Upper lobe of right lung (tissue), 1 donor: Measurements from ENCODE around the gene STMN3. TPM values are rescaled to one million over a fixed set of nuclear protein-coding genes. Genes with fewer than 3 reads are reported as not detected.
"Not testable (repeated sequence)": the region's sequence is repeated elsewhere in the genome, so short reads cannot be mapped to it uniquely, and the experiment has no call there.

Experiments used
- ATAC-seq: fragments of 200-7000 bp; cut with Tn5 transposase; one replicate; pipeline ENCODE4 v1.9.1; 2020; ENCODE audit warnings: mild to moderate bottlenecking, moderate library complexity
- DNase-seq: peaks from one replicate; pipeline ENCODE4 v3.0.0-alpha.2; 2020
- H3K27ac ChIP-seq: fragments of 200-600 bp; one replicate; pipeline ENCODE4 v1.8.0; 2022
- H3K27me3 ChIP-seq: fragments of 200-600 bp; one replicate; pipeline ENCODE4 v1.8.0; 2022; ENCODE audit warnings: mild to moderate bottlenecking
- H3K36me3 ChIP-seq: fragments of 200-600 bp; one replicate; pipeline ENCODE4 v1.8.0; 2022
- H3K4me1 ChIP-seq: fragments of 200-600 bp; one replicate; pipeline ENCODE4 v1.8.0; 2022
- H3K4me3 ChIP-seq: fragments of 200-600 bp; one replicate; pipeline ENCODE4 v1.8.0; 2022; ENCODE audit warnings: mild to moderate bottlenecking
- H3K9me3 ChIP-seq: fragments of 200-600 bp; one replicate; pipeline ENCODE4 v1.8.0; 2022
- intact Hi-C: fragments of 100-400 bp; cut with DNase I; formaldehyde crosslinking; loops from one replicate; pipeline ENCODE4 v1.11.0; 2022
- total RNA-seq: library from RNA; stranded (reverse); fragmentation: NEBNext Ultra II Directional; extraction: Animal tissue kit (Norgen Biotek cat#: 25700); gene quantifications from one replicate; pipeline ENCODE4 v1.2.1, GENCODE V29; 2021
- TF ChIP-seq, protein P1 (sequence below): fragments of 200-600 bp; IDR thresholded peaks from one replicate; pipeline ENCODE4 v1.8.0; 2022; ENCODE audit warnings: antibody characterized with exemption
- donor health status: DM: no; HTN: yes; CAD: no; lungs with severe emphysema.

The STMN3 gene
- total RNA-seq, 1 donor from 2014 or later = 12.4 TPM

DNA sequence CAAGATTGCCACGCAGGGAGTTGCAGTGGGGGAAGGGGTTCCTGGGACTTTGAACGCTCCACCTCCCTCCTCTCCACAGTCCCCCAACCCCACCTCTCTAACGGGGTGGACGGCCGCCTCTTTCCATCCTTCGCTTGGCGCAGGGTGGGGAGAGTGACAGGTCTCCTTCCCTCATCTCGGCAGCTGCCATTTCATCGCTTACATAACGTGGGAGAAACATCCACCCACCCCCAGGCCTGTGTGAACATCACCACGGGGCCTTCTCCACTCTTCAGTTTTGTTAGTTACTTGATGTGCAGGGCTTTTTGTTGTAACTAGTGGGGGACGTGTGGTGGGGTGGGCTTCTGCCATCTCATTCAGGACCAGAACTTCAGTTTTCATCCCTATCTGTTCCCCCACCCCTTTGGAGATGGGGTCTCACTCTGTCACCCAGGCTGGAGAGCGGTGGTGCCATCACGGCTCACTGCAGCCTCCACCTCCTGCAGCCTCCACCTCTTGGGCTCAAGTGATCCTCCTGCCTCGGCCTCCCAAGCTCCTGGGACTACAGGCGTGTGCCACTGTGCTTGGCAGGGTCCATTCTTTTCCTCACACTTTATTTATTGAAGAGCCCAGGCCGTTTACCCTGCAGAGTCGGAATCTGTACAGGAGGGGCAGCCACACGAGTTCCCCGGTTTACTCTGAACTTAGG is 22.6 kb upstream of the STMN3 start:
- DNase-seq (no peak), ATAC-seq (no peak)
- intact Hi-C loops = no loop called here
- TF ChIP-seq, protein P1, sequence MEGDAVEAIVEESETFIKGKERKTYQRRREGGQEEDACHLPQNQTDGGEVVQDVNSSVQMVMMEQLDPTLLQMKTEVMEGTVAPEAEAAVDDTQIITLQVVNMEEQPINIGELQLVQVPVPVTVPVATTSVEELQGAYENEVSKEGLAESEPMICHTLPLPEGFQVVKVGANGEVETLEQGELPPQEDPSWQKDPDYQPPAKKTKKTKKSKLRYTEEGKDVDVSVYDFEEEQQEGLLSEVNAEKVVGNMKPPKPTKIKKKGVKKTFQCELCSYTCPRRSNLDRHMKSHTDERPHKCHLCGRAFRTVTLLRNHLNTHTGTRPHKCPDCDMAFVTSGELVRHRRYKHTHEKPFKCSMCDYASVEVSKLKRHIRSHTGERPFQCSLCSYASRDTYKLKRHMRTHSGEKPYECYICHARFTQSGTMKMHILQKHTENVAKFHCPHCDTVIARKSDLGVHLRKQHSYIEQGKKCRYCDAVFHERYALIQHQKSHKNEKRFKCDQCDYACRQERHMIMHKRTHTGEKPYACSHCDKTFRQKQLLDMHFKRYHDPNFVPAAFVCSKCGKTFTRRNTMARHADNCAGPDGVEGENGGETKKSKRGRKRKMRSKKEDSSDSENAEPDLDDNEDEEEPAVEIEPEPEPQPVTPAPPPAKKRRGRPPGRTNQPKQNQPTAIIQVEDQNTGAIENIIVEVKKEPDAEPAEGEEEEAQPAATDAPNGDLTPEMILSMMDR = no peak
- no peaks in the 10 kb centered on the region for H3K27me3 ChIP-seq
- H3K4me1 ChIP-seq = no peaks in the 10 kb centered on the region
- no peak overlapping the region for H3K27ac ChIP-seq
- no peak overlapping the region for H3K4me3 ChIP-seq
- H3K9me3 ChIP-seq = no peaks in the 10 kb centered on the region
- peaks cover 28% of the 10 kb centered on the region for H3K36me3 ChIP-seq

DNA sequence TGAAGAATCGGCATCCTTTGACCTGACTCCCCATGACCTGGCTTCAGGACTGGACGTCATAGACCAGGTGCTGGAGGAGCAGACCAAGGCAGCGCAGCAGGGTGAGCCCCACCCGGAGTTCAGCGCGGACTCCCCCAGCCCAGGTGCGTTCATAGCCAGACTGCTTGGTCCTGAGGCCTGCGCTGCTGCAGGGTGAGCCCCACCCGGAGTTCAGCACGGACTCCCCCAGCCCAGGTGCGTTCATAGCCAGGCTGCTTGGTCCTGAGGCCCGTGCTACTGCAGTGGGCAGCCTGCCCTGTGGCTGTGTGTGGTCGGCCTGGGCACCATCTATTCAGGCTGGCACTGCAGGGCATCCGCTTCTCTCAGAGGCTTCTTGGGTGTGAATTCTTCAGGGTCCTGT is 20.7 kb upstream of the STMN3 start:
- DNase-seq = no peak
- peak; percentile 22 for ATAC-seq
- Histone ChIP-seq H3K4me3 (no peak overlapping the region), H3K27me3 (no peaks in the 10 kb centered on the region), H3K9me3 (no peaks in the 10 kb centered on the region), H3K36me3 (peaks cover 31% of the 10 kb centered on the region), H3K27ac (no peak overlapping the region), H3K4me1 (no peaks in the 10 kb centered on the region)
- TF ChIP-seq, protein P1 = no peak
- intact Hi-C loops = no loop called here

DNA sequence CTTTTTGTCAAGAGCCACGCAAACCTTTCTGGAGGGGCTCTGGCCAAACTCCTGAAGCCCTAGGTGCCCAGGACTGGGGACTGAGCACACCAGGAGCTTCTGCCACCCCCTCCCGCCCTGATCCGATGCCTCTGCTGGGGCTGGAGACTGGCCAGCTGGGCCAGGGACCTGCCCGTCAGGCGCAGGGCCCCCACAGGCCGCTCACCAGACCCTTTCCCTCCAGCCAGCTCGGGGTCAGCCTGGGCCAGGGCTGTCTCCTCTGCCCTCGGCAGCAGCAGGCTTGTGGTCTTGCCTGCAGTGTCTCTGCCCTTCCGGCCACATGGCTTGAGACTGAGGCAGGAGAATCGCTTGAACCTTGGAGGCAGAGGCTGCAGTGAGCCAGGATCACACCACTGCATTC is 19.4 kb upstream of the STMN3 start:
- Histone ChIP-seq H3K4me3 (no peak overlapping the region), H3K36me3 (peaks cover 39% of the 10 kb centered on the region), H3K9me3 (no peaks in the 10 kb centered on the region), H3K27me3 (no peaks in the 10 kb centered on the region), H3K4me1 (no peaks in the 10 kb centered on the region), H3K27ac (no peak overlapping the region)
- ATAC-seq = no peak
- DNase-seq = no peak
- intact Hi-C loops = no loop called here
- TF ChIP-seq, protein P1 = no peak

DNA sequence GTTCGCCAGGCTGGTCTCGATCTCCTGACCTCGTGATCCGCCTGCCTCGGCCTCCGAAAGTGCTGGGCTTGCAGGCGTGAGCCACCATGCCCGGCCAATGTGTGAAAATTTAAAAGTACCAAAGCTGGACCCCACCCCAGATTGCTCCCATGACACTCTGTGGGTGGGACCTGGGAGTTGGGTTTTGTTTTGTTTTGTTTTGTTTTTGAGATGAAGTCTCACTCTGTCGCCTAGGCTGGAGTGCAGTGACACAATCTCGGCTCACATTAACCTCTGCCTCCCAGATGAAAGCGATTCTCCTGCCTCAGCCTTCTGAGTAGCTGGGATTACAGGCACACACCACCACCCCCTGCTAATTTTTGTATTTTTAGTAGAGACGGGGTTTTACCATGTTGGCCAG is 18.5 kb upstream of the STMN3 start:
- not testable (repeated sequence) for DNase-seq

GRCh38 chr20:63668351-63668750 is 15.1 kb upstream of the STMN3 start:
- ATAC-seq (no peak), DNase-seq (no peak)
- Histone ChIP-seq H3K27ac (no peak overlapping the region), H3K4me3 (no peak overlapping the region), H3K27me3 (no peaks in the 10 kb centered on the region), H3K4me1 (no peaks in the 10 kb centered on the region), H3K36me3 (peaks cover 30% of the 10 kb centered on the region), H3K9me3 (no peaks in the 10 kb centered on the region)
- TF ChIP-seq, protein P1 = no peak
- intact Hi-C loops = no loop called here

More for the DNA sequence above, 18.5 kb upstream of the STMN3 start:
- H3K4me1 ChIP-seq, H3K9me3 ChIP-seq, H3K4me3 ChIP-seq, H3K27ac ChIP-seq, intact Hi-C loops, H3K27me3 ChIP-seq, ATAC-seq: not testable (repeated sequence)
- H3K36me3 ChIP-seq = peaks cover 44% of the 10 kb centered on the region

DNA sequence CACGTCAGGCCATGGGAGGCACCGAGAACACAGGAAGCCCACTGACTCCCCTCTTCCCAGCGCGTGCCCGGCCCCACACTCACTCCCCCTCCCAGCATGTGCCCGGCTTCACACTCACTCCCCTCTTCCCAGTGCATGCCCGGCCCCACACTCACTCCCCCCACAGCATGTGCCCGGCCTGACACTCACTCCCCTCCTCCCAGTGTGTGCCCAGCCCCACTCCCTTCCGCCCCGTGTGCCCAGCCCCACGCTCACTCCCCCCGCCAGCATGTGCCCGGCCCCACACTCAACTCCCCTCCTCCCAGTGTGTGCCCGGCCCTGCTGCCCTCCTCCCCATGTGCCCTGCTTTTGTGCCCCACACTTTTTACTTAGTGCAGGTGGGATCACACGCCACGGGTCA is 14.6 kb upstream of the STMN3 start:
- Histone ChIP-seq H3K27me3 (no peaks in the 10 kb centered on the region), H3K4me1 (no peaks in the 10 kb centered on the region), H3K36me3 (peaks cover 35% of the 10 kb centered on the region), H3K27ac (no peak overlapping the region), H3K9me3 (no peaks in the 10 kb centered on the region), H3K4me3 (no peak overlapping the region)
- TF ChIP-seq, protein P1 = no peak
- DNase-seq (no peak), ATAC-seq (no peak)
- intact Hi-C loops = no loop called here
